HepG2 (cell line): ENCODE measurements around the gene CSMD2.

Experiments used
- CTCF ChIP-seq: sonication (generic); formaldehyde crosslinking; IDR thresholded peaks from 2 replicates; pipeline ENCODE4 v1.5.0; 2020; ENCODE audit warnings: mild to moderate bottlenecking, missing genetic modification reagents, moderate library complexity
- DNMT3B ChIP-seq: conservative IDR thresholded peaks from 2 replicates; pipeline ENCODE4 v1.6.1; 2016; ENCODE audit warnings: missing biosample characterization, control low read depth
- FOXK2 ChIP-seq: fragments of 450-650 bp; IDR thresholded peaks from 2 replicates; pipeline ENCODE4 v1.6.1; 2016
- HCFC1 ChIP-seq: fragments of 150-350 bp; IDR thresholded peaks from 2 replicates; pipeline ENCODE4 v1.6.1; 2014; ENCODE audit warnings: low read depth, low read length
- MED1 ChIP-seq: sonication (generic); formaldehyde crosslinking; IDR thresholded peaks from 2 replicates; pipeline ENCODE4 v1.4.0; 2020; ENCODE audit warnings: missing genetic modification reagents
- NCOA1 ChIP-seq: sonication (generic); formaldehyde crosslinking; IDR thresholded peaks from 2 replicates; pipeline ENCODE4 v1.9.0; 2021; ENCODE audit warnings: missing genetic modification reagents
- ZMAT3 ChIP-seq: sonication (generic); formaldehyde crosslinking; conservative IDR thresholded peaks from 2 replicates; pipeline ENCODE4 v1.7.0; 2021; ENCODE audit warnings: missing genetic modification reagents
- ZNF513 ChIP-seq: sonication (generic); formaldehyde crosslinking; conservative IDR thresholded peaks from 2 replicates; pipeline ENCODE4 v1.5.0; 2020; ENCODE audit warnings: missing genetic modification reagents

GRCh38 chr1:34129630-34130029 lies 35.4 kb downstream of the CSMD2 start:
- no peak for TF ChIP-seq DNMT3B (CRISPR knock-in tag)
- no peak for TF ChIP-seq NCOA1 (CRISPR knock-in tag)
- no peak for TF ChIP-seq ZMAT3 (CRISPR knock-in tag)
- no peak for TF ChIP-seq ZNF513 (CRISPR knock-in tag)
- TF ChIP-seq MED1 (CRISPR knock-in tag) = no peak
- no peak for TF ChIP-seq FOXK2
- TF ChIP-seq HCFC1 = no peak
- TF ChIP-seq CTCF (CRISPR knock-in tag) = no peak
